Measurements from ENCODE around the gene MARCHF2.

DNA sequence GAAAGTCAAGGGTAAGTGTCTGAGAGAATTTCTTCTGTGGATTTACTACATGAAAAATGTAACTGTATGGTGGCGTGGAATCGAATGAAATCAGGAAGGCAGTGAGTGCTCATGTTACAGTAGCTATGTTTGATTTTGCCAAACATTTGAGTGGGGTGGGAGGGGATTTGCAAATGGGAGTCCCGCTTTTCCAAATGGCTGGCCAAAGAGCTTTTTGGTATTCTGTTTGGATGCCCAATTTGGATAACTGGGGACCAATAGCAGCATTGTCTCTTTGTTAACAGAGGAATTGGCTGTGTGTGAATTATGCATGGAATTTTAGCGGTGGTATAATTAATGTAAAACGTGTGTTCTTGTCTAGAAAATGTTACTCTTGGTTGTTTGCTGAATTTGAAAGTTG, 49.5 kb downstream of the MARCHF2 start:
- TF ChIP-seq CTCF (IDR thresholded peaks at IDR 0.05) (no peak), POLR2AphosphoS5 (IDR thresholded peaks at IDR 0.05) (no peak), EP300 (IDR thresholded peaks at IDR 0.05) (no peak), POLR2A (IDR thresholded peaks at IDR 0.05) (no peak)
